ENCODE measurements around the gene MAGI1. TPM values are rescaled to one million over a fixed set of nuclear protein-coding genes. Genes with fewer than 3 reads are reported as not detected.

The MAGI1 gene
- total and polyA plus RNA-seq, 2 donors (not counting 1 experiment from before 2014, with no cell fraction given): 0.10 to 0.22 TPM

GRCh38 chr3:65339192-65339740 lies 699.5 kb downstream of the MAGI1 start:
- TF ChIP-seq, protein P1, sequence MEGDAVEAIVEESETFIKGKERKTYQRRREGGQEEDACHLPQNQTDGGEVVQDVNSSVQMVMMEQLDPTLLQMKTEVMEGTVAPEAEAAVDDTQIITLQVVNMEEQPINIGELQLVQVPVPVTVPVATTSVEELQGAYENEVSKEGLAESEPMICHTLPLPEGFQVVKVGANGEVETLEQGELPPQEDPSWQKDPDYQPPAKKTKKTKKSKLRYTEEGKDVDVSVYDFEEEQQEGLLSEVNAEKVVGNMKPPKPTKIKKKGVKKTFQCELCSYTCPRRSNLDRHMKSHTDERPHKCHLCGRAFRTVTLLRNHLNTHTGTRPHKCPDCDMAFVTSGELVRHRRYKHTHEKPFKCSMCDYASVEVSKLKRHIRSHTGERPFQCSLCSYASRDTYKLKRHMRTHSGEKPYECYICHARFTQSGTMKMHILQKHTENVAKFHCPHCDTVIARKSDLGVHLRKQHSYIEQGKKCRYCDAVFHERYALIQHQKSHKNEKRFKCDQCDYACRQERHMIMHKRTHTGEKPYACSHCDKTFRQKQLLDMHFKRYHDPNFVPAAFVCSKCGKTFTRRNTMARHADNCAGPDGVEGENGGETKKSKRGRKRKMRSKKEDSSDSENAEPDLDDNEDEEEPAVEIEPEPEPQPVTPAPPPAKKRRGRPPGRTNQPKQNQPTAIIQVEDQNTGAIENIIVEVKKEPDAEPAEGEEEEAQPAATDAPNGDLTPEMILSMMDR (IDR thresholded peaks at IDR 0.05): no peak
- no peak for TF ChIP-seq EZH2 (IDR thresholded peaks at IDR 0.05; ENCODE audit: borderline replicate concordance, insufficient read depth, low read depth, low read length, poor library complexity, severe bottlenecking)
- no peaks in the 10 kb centered on the region for H3K27me3 ChIP-seq (replicated peaks in 1 of 4; ENCODE audit: control extremely low read depth in 1 of 4, control insufficient read depth in 3 of 4, insufficient read depth in 4 of 4, low read length in 3 of 4)
- CTCF ChIA-PET: no interaction called here

DNA sequence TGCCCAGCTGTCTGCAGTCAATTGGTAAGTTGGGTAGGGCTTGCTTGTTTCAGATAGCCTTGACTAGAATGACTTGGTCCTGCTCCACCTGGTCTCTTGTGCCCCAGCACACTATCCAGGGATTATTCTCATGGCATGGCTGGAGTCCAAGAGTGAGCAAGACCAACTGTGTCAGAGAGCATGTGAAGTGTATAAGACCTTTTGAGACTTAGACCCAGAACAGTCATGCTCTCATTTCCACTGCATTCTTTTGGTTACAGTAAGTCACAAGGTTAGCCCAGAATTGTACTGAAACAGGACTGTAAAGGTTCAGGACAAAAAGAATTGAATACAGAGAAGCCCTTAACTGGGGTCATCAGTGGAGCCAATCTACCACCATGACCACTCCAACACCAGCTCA lies 700.1 kb downstream of the MAGI1 start:
- Histone ChIP-seq H3K9me3 (ENCODE audit: control extremely low read depth in 1 of 3, control insufficient read depth in 2 of 3, insufficient read depth in 1 of 3, low read length in 2 of 3) (peaks cover 0 to 10% (median 0%) of the 10 kb centered on the region in 3 donors), H3K4me2 (replicated peaks; ENCODE audit: low read depth, low read length, poor library complexity, severe bottlenecking) (no peak overlapping the region), H4K20me1 (ENCODE audit: control insufficient read depth, insufficient read depth, low read length, poor library complexity, severe bottlenecking) (no peaks in the 10 kb centered on the region), H3K27ac (ENCODE audit: low read length in 2 of 2) (no peak overlapping the region), H3K79me2 (ENCODE audit: control insufficient read depth, insufficient read depth, low read length) (no peaks in the 10 kb centered on the region), H3K4me3 (ENCODE audit: control extremely low read depth in 1 of 5, extremely low read depth in 1 of 5, insufficient read depth in 1 of 5, low read depth in 2 of 5, low read length in 4 of 5) (no peak overlapping the region), H3K9ac (ENCODE audit: low read length) (no peak overlapping the region), H2AFZ (ENCODE audit: insufficient read depth, low read depth, low read length, poor library complexity, severe bottlenecking) (no peak overlapping the region), H3K4me1 (ENCODE audit: control insufficient read depth in 2 of 2, insufficient read depth in 2 of 2, low read length in 2 of 2) (no peaks in the 10 kb centered on the region), H3K27me3 (replicated peaks in 1 of 4; ENCODE audit: control extremely low read depth in 1 of 4, control insufficient read depth in 3 of 4, insufficient read depth in 4 of 4, low read length in 3 of 4) (no peaks in the 10 kb centered on the region), H3K36me3 (replicated peaks in 1 of 2; ENCODE audit: control extremely low read depth in 1 of 2, control insufficient read depth in 1 of 2, extremely low read depth in 1 of 2, insufficient read depth in 2 of 2, low read length in 1 of 2) (no peaks in the 10 kb centered on the region)
- intact Hi-C loops (cut with micrococcal nuclease): no loop called here
- Mint-ChIP-seq H3K9me3 (ENCODE audit: insufficient read depth) (no peaks in the 10 kb centered on the region), H3K4me1 (no peaks in the 10 kb centered on the region), H3K27ac (no peak overlapping the region), H3K4me3 (no peak overlapping the region), H3K27me3 (no peaks in the 10 kb centered on the region)
- TF ChIP-seq EZH2 (IDR thresholded peaks at IDR 0.05; ENCODE audit: borderline replicate concordance, insufficient read depth, low read depth, low read length, poor library complexity, severe bottlenecking): no peak
- TF ChIP-seq, protein P1 (IDR thresholded peaks at IDR 0.05): no peak
- no peak for DNase-seq
- CTCF ChIA-PET: no interaction called here
- POLR2A ChIA-PET: no interaction called here
- ATAC-seq (ENCODE audit: low read depth): no peak

More at GRCh38 chr3:65339192-65339740, 699.5 kb downstream of the MAGI1 start:
- no peaks in the 10 kb centered on the region for H3K4me1 Mint-ChIP-seq
- ATAC-seq (ENCODE audit: low read depth): no peak
- H3K9me3 ChIP-seq (ENCODE audit: control extremely low read depth in 1 of 3, control insufficient read depth in 2 of 3, insufficient read depth in 1 of 3, low read length in 2 of 3): peaks cover 0 to 10% (median 0%) of the 10 kb centered on the region in 3 donors
- H3K27ac Mint-ChIP-seq: no peak overlapping the region
- H3K79me2 ChIP-seq (ENCODE audit: control insufficient read depth, insufficient read depth, low read length): no peaks in the 10 kb centered on the region
- H3K27ac ChIP-seq (ENCODE audit: low read length in 2 of 2): no peak overlapping the region
- intact Hi-C loops (cut with micrococcal nuclease): no loop called here
- H2AFZ ChIP-seq (ENCODE audit: insufficient read depth, low read depth, low read length, poor library complexity, severe bottlenecking): no peak overlapping the region
- no peaks in the 10 kb centered on the region for H3K27me3 Mint-ChIP-seq
- H3K36me3 ChIP-seq (replicated peaks in 1 of 2; ENCODE audit: control extremely low read depth in 1 of 2, control insufficient read depth in 1 of 2, extremely low read depth in 1 of 2, insufficient read depth in 2 of 2, low read length in 1 of 2): no peaks in the 10 kb centered on the region
- no peak for DNase-seq
- no peak overlapping the region for H3K4me2 ChIP-seq (replicated peaks; ENCODE audit: low read depth, low read length, poor library complexity, severe bottlenecking)
- no peak overlapping the region for H3K4me3 Mint-ChIP-seq
- H4K20me1 ChIP-seq (ENCODE audit: control insufficient read depth, insufficient read depth, low read length, poor library complexity, severe bottlenecking): no peaks in the 10 kb centered on the region
- WGBS (ENCODE audit: insufficient coverage): 86% methylated on average over 1 of the region's 2 CpGs
- no peak overlapping the region for H3K9ac ChIP-seq (ENCODE audit: low read length)
- no peaks in the 10 kb centered on the region for H3K9me3 Mint-ChIP-seq (ENCODE audit: insufficient read depth)
- no peak overlapping the region for H3K4me3 ChIP-seq (ENCODE audit: control extremely low read depth in 1 of 5, extremely low read depth in 1 of 5, insufficient read depth in 1 of 5, low read depth in 2 of 5, low read length in 4 of 5)
- no peaks in the 10 kb centered on the region for H3K4me1 ChIP-seq (ENCODE audit: control insufficient read depth in 2 of 2, insufficient read depth in 2 of 2, low read length in 2 of 2)
- POLR2A ChIA-PET: no interaction called here
